Endothelial cell of umbilical vein (primary cell): Measurements from ENCODE around the gene AGTPBP1. TPM values are rescaled to one million over a fixed set of nuclear protein-coding genes. Genes with fewer than 3 reads are reported as not detected.

ENCODE experiments used
- BruUV-seq: library from RNA; stranded (reverse); fragments of 400-500 nt; replicated peaks from 2 replicates; lab custom pipeline; 2021; lab: Mats Ljungman, UMichigan
- CTCF ChIA-PET: fragments of 300-600, 350-600 bp; sonication (Branson Sonifier 250); formaldehyde crosslinking; loops from one replicate; lab custom pipeline; 2021; ENCODE audit warnings: antibody characterized with exemption, inconsistent platforms; lab: Charles Lee
- POLR2A ChIA-PET: fragments of 300-600, 350-600 bp; sonication (Branson Sonifier 250); formaldehyde crosslinking; loops from one replicate; lab custom pipeline; 2021; ENCODE audit warnings: antibody characterized with exemption, inconsistent platforms; lab: Charles Lee
- DNase-seq: peaks from one replicate; pipeline ENCODE4 v3.0.0-alpha.2; 2011; ENCODE audit warnings: low read depth, low spot score
- FAIRE-seq: peaks from 2 replicates; lab custom pipeline; 2011; peaks lifted over from hg19 to GRCh38; lab: Jason Lieb, UNC
- H2AFZ ChIP-seq: 2 replicates; pipeline ENCODE4 v1.6.0; 2012; ENCODE audit warnings: low read depth, low read length, control low read depth, inconsistent platforms
- H3K27ac ChIP-seq: 2 replicates; pipeline ENCODE4 v1.5.1; 2011; ENCODE audit warnings: low read depth, mild to moderate bottlenecking, control low read depth, low read length, moderate library complexity; ENCODE audit not compliant: insufficient read depth
- H3K27me3 ChIP-seq, 2 experiments: 2 replicates each; pipeline versions ENCODE4 v1.6.0 to v1.6.1; 2011; ENCODE audit warnings: low read length in 2 of 2, mixed read lengths in 1 of 2; ENCODE audit not compliant: control insufficient read depth in 2 of 2, insufficient read depth in 2 of 2
- H3K36me3 ChIP-seq, 2 experiments: 2 replicates in 1 of 2; 3 replicates in 1 of 2; pipeline ENCODE4 v1.5.1; 2011; ENCODE audit warnings: low read length in 2 of 2, mild to moderate bottlenecking in 1 of 2, moderate library complexity in 1 of 2; ENCODE audit not compliant: control insufficient read depth in 2 of 2, insufficient read depth in 2 of 2; ENCODE audit errors: extremely low read depth in 1 of 2
- H3K4me1 ChIP-seq: 3 replicates; pipeline ENCODE4 v1.5.1; 2011; ENCODE audit warnings: mild to moderate bottlenecking, low read length; ENCODE audit not compliant: control insufficient read depth, insufficient read depth; ENCODE audit errors: extremely low read depth
- H3K4me2 ChIP-seq: 2 replicates; pipeline ENCODE4 v1.6.1; 2011; ENCODE audit warnings: low read length, control low read depth, mixed read lengths; ENCODE audit not compliant: insufficient read depth
- H3K4me3 ChIP-seq, 3 experiments: fragments of 200-600 bp in 1 of 3; sonication (generic), shearing (Covaris generic) in 1 of 3; replicated peaks in 1 of 3; 2 replicates each; pipeline ENCODE4 v1.5.1; 2011 to 2016; ENCODE audit warnings: control low read depth in 3 of 3, low read length in 3 of 3, mild to moderate bottlenecking in 2 of 3, inconsistent platforms in 1 of 3, low read depth in 1 of 3, moderate library complexity in 1 of 3; ENCODE audit not compliant: insufficient read depth in 1 of 3
- H3K79me2 ChIP-seq: 2 replicates; pipeline ENCODE4 v1.6.0; 2012; ENCODE audit warnings: low read length, inconsistent platforms; ENCODE audit not compliant: control insufficient read depth, insufficient read depth
- H3K9ac ChIP-seq: replicated peaks from 2 replicates; pipeline ENCODE3; 2011; ENCODE audit warnings: low read length, control low read depth; ENCODE audit not compliant: insufficient read depth; ENCODE audit errors: extremely low read depth
- H3K9me1 ChIP-seq: replicated peaks from 3 replicates; pipeline ENCODE4 v1.6.0; 2011; ENCODE audit warnings: mild to moderate bottlenecking, low read length; ENCODE audit not compliant: control insufficient read depth, insufficient read depth; ENCODE audit errors: extremely low read depth
- H3K9me3 ChIP-seq: replicated peaks from 2 replicates; pipeline ENCODE4 v1.5.1; 2012; ENCODE audit warnings: low read length, inconsistent platforms; ENCODE audit not compliant: control insufficient read depth, insufficient read depth
- H4K20me1 ChIP-seq: replicated peaks from 2 replicates; pipeline ENCODE3; 2011; ENCODE audit warnings: mild to moderate bottlenecking, low read length; ENCODE audit not compliant: control insufficient read depth, insufficient read depth; ENCODE audit errors: extremely low read depth
- EZH2 ChIP-seq: IDR thresholded peaks from 2 replicates; pipeline ENCODE4 v1.6.1; 2012; ENCODE audit warnings: borderline replicate concordance, low read depth, mild to moderate bottlenecking, moderate library complexity, low read length, inconsistent platforms; ENCODE audit not compliant: severe bottlenecking
- FOS ChIP-seq: IDR thresholded peaks from 2 replicates; pipeline ENCODE4 v1.6.1; 2011; ENCODE audit warnings: mild to moderate bottlenecking, low read length, moderate library complexity, borderline replicate concordance; ENCODE audit not compliant: insufficient read depth
- GATA2 ChIP-seq: IDR thresholded peaks from 2 replicates; pipeline ENCODE4 v1.7.0; 2011; ENCODE audit warnings: low read depth, mild to moderate bottlenecking, moderate library complexity, mixed read lengths, low read length; ENCODE audit not compliant: insufficient read length, insufficient read depth
- JUN ChIP-seq: IDR thresholded peaks from 2 replicates; pipeline ENCODE4 v1.6.1; 2011; ENCODE audit warnings: borderline replicate concordance, low read depth; ENCODE audit not compliant: insufficient read length, insufficient read depth
- MYC ChIP-seq: IDR thresholded peaks from one replicate; pipeline ENCODE4 v1.6.1; 2011; ENCODE audit warnings: mild to moderate bottlenecking, low read depth, low read length
- POLR2A ChIP-seq: IDR thresholded peaks from 2 replicates; pipeline ENCODE4 v1.6.1; 2012; ENCODE audit warnings: low read depth, mild to moderate bottlenecking, control low read depth, low read length
- POLR2AphosphoS5 ChIP-seq: IDR thresholded peaks from 2 replicates; pipeline ENCODE4 v1.6.1; 2012; ENCODE audit warnings: low read depth, mild to moderate bottlenecking, control low read depth, low read length, moderate library complexity; ENCODE audit not compliant: insufficient read depth
- dilution Hi-C: fragments of 300-500 bp; cut with MboI; formaldehyde crosslinking; loops from one replicate; pipeline ENCODE4 v1.15.0; 2019; ENCODE audit warnings: low sequenced_read_pairs; ENCODE audit not compliant: extremely low pct_ligation_motif_present
- intact Hi-C: fragments of 100-400 bp; cut with micrococcal nuclease; formaldehyde crosslinking; loops from one replicate; pipeline ENCODE4 v1.10.0; 2022
- polyA plus RNA-seq, 4 experiments: library from polyadenylated mRNA; depleted of rRNA in 3 of 4; stranded (reverse) in 3 of 4; unstranded in 1 of 4; fragments of >200 nt; gene quantifications; 2 replicates each; pipeline versions ENCODE4 v1.2.1 to v1.2.3, GENCODE V29; 2011 to 2012; ENCODE audit warnings: missing spikeins in 1 of 4
- total RNA-seq: library from RNA; stranded (reverse); gene quantifications from 2 replicates; pipeline ENCODE4 v1.2.3, GENCODE V29; 2021
- TF ChIP-seq, protein P1 (sequence below), 2 donors: IDR thresholded peaks; 1 replicate in 1 of 2; 2 replicates in 1 of 2; pipeline ENCODE4 v1.5.1; 2011; ENCODE audit warnings: low read length in 2 of 2, mild to moderate bottlenecking in 2 of 2, moderate library complexity in 2 of 2, control low read depth in 1 of 2, inconsistent platforms in 1 of 2, low read depth in 1 of 2; ENCODE audit not compliant: insufficient read depth in 1 of 2; ENCODE audit errors: extremely low read depth in 1 of 2
- TF ChIP-seq, protein P2 (sequence below): IDR thresholded peaks from 2 replicates; pipeline ENCODE4 v1.6.1; 2011; ENCODE audit not compliant: insufficient read depth, insufficient read length

Gene AGTPBP1
- total and polyA plus RNA-seq, 2 donors (not counting 3 experiments of a cell fraction or from before 2014, with no cell fraction given), result 4.2 to 18.4 TPM

DNA sequence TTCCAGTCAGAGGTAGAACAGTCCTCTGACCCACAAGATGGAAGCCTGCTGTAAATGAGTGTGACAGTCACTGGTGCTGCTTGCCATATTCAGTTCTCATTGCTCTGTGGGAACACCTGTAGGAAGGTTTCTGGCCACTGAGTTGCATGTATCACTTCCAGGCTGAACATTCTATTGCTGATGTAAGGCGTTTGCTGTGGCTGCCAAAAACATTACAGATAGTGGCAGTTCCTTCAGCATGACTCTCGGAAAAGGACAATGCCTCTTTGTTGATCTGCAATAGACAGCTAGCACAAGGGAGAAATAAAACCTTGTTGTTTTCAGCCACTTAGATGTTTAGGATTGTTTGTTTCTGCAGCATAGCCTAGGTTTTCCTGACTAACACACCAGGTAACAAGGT is 217.2 kb downstream of the AGTPBP1 start:
- FAIRE-seq (no peak), DNase-seq (no peak)
- H3K9me1 ChIP-seq, result no peaks in the 10 kb centered on the region
- no peaks in the 10 kb centered on the region for H3K79me2 ChIP-seq
- intact Hi-C loops, result no loop called here
- ChIA-PET CTCF (no interaction called here), POLR2A (no interaction called here)
- BruUV-seq, result no TSS peak
- peaks cover 21% of the 10 kb centered on the region for H3K4me1 ChIP-seq
- H3K9me3 ChIP-seq, result no peaks in the 10 kb centered on the region
- no peak overlapping the region for H3K27ac ChIP-seq
- H2AFZ ChIP-seq, result no peak overlapping the region
- no peak overlapping the region for H3K4me2 ChIP-seq
- dilution Hi-C loops, result no loop called here
- TF ChIP-seq, protein P1, sequence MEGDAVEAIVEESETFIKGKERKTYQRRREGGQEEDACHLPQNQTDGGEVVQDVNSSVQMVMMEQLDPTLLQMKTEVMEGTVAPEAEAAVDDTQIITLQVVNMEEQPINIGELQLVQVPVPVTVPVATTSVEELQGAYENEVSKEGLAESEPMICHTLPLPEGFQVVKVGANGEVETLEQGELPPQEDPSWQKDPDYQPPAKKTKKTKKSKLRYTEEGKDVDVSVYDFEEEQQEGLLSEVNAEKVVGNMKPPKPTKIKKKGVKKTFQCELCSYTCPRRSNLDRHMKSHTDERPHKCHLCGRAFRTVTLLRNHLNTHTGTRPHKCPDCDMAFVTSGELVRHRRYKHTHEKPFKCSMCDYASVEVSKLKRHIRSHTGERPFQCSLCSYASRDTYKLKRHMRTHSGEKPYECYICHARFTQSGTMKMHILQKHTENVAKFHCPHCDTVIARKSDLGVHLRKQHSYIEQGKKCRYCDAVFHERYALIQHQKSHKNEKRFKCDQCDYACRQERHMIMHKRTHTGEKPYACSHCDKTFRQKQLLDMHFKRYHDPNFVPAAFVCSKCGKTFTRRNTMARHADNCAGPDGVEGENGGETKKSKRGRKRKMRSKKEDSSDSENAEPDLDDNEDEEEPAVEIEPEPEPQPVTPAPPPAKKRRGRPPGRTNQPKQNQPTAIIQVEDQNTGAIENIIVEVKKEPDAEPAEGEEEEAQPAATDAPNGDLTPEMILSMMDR (IDR thresholded peaks at IDR 0.05; ENCODE audit: extremely low read depth in 1 of 2, insufficient read depth in 1 of 2, low read depth in 1 of 2, low read length in 2 of 2), result no peak
- TF ChIP-seq POLR2AphosphoS5 (no peak), JUN (no peak), FOS (no peak), POLR2A (no peak), GATA2 (no peak), EZH2 (no peak), MYC (no peak)
- TF ChIP-seq, protein P2, sequence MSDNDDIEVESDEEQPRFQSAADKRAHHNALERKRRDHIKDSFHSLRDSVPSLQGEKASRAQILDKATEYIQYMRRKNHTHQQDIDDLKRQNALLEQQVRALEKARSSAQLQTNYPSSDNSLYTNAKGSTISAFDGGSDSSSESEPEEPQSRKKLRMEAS, result no peak
- peaks cover 13 to 29% of the 10 kb centered on the region in 2 experiments for H3K27me3 ChIP-seq
- no peak overlapping the region for H3K9ac ChIP-seq
- no peaks in the 10 kb centered on the region for H4K20me1 ChIP-seq
- no peak overlapping the region for H3K4me3 ChIP-seq
- H3K36me3 ChIP-seq, result no peaks in the 10 kb centered on the region
